Measurements from ENCODE around the gene PIK3C2G. TPM values are rescaled to one million over a fixed set of nuclear protein-coding genes. Genes with fewer than 3 reads are reported as not detected.

The PIK3C2G gene
- total and polyA plus RNA-seq, 7 donors, result under 0.01 TPM; not detected in 6

- Histone ChIP-seq H3K27me3 (ENCODE audit: insufficient read depth in 3 of 3, low read length in 2 of 3) (no peaks in the 10 kb centered on the region), H3K4me1 (no peaks in the 10 kb centered on the region), H3K4me3 (no peak overlapping the region), H3K27ac (no peak overlapping the region), H3K36me3 (ENCODE audit: insufficient read depth in 1 of 2, low read depth in 1 of 2) (no peaks in the 10 kb centered on the region), H3K9me3 (no peaks in the 10 kb centered on the region)
- DNase-seq (no peak), ATAC-seq (no peak)
- TF ChIP-seq CTCF (IDR thresholded peaks at IDR 0.05), result no peak
- intact Hi-C loops (cut with DNase I), result no loop called here
These were observed 414.8 kb downstream of the PIK3C2G start for GRCh38 chr12:18676141-18676540.

GRCh38 chr12:18676996-18677588 lies 415.8 kb downstream of the PIK3C2G start:
- no peak for DNase-seq
- no peak overlapping the region for H3K27ac ChIP-seq
- H3K4me1 ChIP-seq, result no peaks in the 10 kb centered on the region
- no peaks in the 10 kb centered on the region for H3K9me3 ChIP-seq
- intact Hi-C loops (cut with DNase I), result no loop called here
- no peaks in the 10 kb centered on the region for H3K36me3 ChIP-seq (ENCODE audit: insufficient read depth in 1 of 2, low read depth in 1 of 2)
- ATAC-seq, result no peak
- no peak overlapping the region for H3K4me3 ChIP-seq
- 53 to 64% (median 53%) methylated on average over 5 of the region's 5 CpGs for WGBS, 3 donors
- no peaks in the 10 kb centered on the region for H3K27me3 ChIP-seq (ENCODE audit: insufficient read depth in 3 of 3, low read length in 2 of 3)
- TF ChIP-seq CTCF (IDR thresholded peaks at IDR 0.05), result no peak

- Histone ChIP-seq H3K4me1 (no peaks in the 10 kb centered on the region), H3K9me3 (no peaks in the 10 kb centered on the region), H3K36me3 (ENCODE audit: insufficient read depth in 1 of 2, low read depth in 1 of 2) (no peaks in the 10 kb centered on the region), H3K27me3 (ENCODE audit: insufficient read depth in 3 of 3, low read length in 2 of 3) (no peaks in the 10 kb centered on the region), H3K27ac (no peak overlapping the region), H3K4me3 (no peak overlapping the region)
- DNase-seq (no peak), ATAC-seq (no peak)
- TF ChIP-seq CTCF (IDR thresholded peaks at IDR 0.05), result no peak
- WGBS, 3 donors, result 56 to 67% (median 60%) methylated on average over 3 of the region's 3 CpGs
- intact Hi-C loops (cut with DNase I), result no loop called here
These were observed 420.5 kb downstream of the PIK3C2G start for GRCh38 chr12:18681818-18682217.

- no peak for DNase-seq
- H3K36me3 ChIP-seq (ENCODE audit: insufficient read depth in 1 of 2, low read depth in 1 of 2), result no peaks in the 10 kb centered on the region
- no peaks in the 10 kb centered on the region for H3K9me3 ChIP-seq
- intact Hi-C loops (cut with DNase I), result no loop called here
- ATAC-seq, result no peak
- WGBS, 3 donors, result 81 to 94% (median 82%) methylated on average over 2 of the region's 2 CpGs
- no peak for TF ChIP-seq CTCF (IDR thresholded peaks at IDR 0.05)
- no peak overlapping the region for H3K27ac ChIP-seq
- no peak overlapping the region for H3K4me3 ChIP-seq
- H3K27me3 ChIP-seq (ENCODE audit: insufficient read depth in 3 of 3, low read length in 2 of 3), result no peaks in the 10 kb centered on the region
- H3K4me1 ChIP-seq, result no peaks in the 10 kb centered on the region
These were observed 422.2 kb downstream of the PIK3C2G start for GRCh38 chr12:18683327-18684013.

- no peaks in the 10 kb centered on the region for H3K4me1 ChIP-seq
- no peak overlapping the region for H3K4me3 ChIP-seq
- no peaks in the 10 kb centered on the region for H3K27me3 ChIP-seq (ENCODE audit: insufficient read depth in 3 of 3, low read length in 2 of 3)
- no peaks in the 10 kb centered on the region for H3K9me3 ChIP-seq
- DNase-seq (no peak), ATAC-seq (no peak)
- 41 to 54% (median 46%) methylated on average over 1 of the region's 1 CpG for WGBS, 3 donors
- intact Hi-C loops (cut with DNase I), result no loop called here
- no peak for TF ChIP-seq CTCF (IDR thresholded peaks at IDR 0.05)
- H3K27ac ChIP-seq, result no peak overlapping the region
- no peaks in the 10 kb centered on the region for H3K36me3 ChIP-seq (ENCODE audit: insufficient read depth in 1 of 2, low read depth in 1 of 2)
These were observed 423.1 kb downstream of the PIK3C2G start for GRCh38 chr12:18684430-18684829.
